AG04450 (cell line): ENCODE results near the gene CD68. TPM values are rescaled to one million over a fixed set of nuclear protein-coding genes. Genes with fewer than 3 reads are reported as not detected.

Experiments
- CTCF ChIA-PET: fragments of 300-600, 350-600 bp; formaldehyde crosslinking; extraction: SDS; loops from one replicate; lab custom pipeline; 2022; ENCODE audit warnings: antibody characterized with exemption, inconsistent platforms; lab: Charles Lee
- POLR2A ChIA-PET: fragments of 350-600 bp; formaldehyde crosslinking; extraction: SDS; loops from one replicate; lab custom pipeline; 2021; ENCODE audit warnings: antibody characterized with exemption, inconsistent platforms; lab: Yijun Ruan, JAX
- DNase-seq: peaks from one replicate; pipeline ENCODE4 v3.0.0-alpha.2; 2011; ENCODE audit warnings: low read depth, low spot score
- H3K27ac ChIP-seq: one replicate; pipeline ENCODE4 v1.5.1; 2012; ENCODE audit warnings: low read depth, low read length, control low read depth
- H3K27me3 ChIP-seq: one replicate; pipeline ENCODE4 v1.6.0; 2012; ENCODE audit warnings: low read length; ENCODE audit not compliant: control insufficient read depth, insufficient read depth
- H3K4me3 ChIP-seq: 2 replicates; pipeline ENCODE4 v1.5.1; 2011; ENCODE audit warnings: mild to moderate bottlenecking, low read depth, low read length, control low read depth
- H3K9me3 ChIP-seq: 2 replicates; pipeline ENCODE4 v1.5.1; 2012; ENCODE audit warnings: low read length; ENCODE audit not compliant: control insufficient read depth, insufficient read depth
- CTCF ChIP-seq: IDR thresholded peaks from 2 replicates; pipeline ENCODE4 v1.5.1; 2011; ENCODE audit warnings: low read depth, low read length, control low read depth, inconsistent platforms
- polyA minus RNA-seq: library from RNA; depleted of rRNA, polyadenylated mRNA; stranded (reverse); fragments of >200 nt; gene quantifications from 2 replicates; pipeline ENCODE4 v1.2.3, GENCODE V29; 2011; rRNA and poly(A)+ RNA removed
- polyA plus RNA-seq: library from polyadenylated mRNA; depleted of rRNA; stranded (reverse); fragments of >200 nt; gene quantifications from 2 replicates; pipeline ENCODE4 v1.2.3, GENCODE V29; 2011; rRNA removed

CD68 gene
- polyA plus RNA-seq: 34.1 and 39.6 TPM in 2 replicates
- 11.6 and 21.2 TPM in 2 replicates for polyA minus RNA-seq

DNA sequence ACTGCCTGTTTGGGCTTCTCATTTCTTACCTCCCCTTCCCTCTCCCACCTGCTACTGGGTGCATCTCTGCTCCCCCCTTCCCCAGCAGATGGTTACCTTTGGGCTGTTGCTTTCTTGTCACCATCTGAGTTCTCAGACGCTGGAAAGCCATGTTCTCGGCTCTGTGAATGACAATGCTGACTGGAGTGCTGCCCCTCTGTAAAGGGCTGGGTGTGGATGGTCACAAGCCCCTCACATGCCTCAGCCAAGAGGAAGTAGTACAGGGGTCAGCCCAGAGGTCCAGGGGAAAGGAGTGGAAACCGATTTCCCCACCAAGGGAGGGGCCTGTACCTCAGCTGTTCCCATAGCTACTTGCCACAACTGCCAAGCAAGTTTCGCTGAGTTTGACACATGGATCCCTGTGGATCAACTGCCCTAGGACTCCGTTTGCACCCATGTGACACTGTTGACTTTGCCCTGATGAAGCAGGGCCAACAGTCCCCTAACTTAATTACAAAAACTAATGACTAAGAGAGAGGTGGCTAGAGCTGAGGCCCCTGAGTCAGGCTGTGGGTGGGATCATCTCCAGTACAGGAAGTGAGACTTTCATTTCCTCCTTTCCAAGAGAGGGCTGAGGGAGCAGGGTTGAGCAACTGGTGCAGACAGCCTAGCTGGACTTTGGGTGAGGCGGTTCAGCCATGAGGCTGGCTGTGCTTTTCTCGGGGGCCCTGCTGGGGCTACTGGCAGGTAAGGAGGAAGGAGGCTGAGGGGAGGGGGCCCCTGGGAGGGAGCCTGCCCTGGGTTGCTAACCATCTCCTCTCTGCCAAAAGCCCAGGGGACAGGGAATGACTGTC lies at the start of gene CD68:
TSS of gene CD68 (plus strand) at position 638 of the 833 bp plus-strand sequence. CDS start at position 678, 40 bp downstream.
- peak within 1 kb of the TSS; percentile 89 for H3K27ac ChIP-seq
- DNase-seq: peak; percentile 66
- CTCF ChIA-PET: interaction anchor here (1.5 to 1.9 kb wide), 2 partner anchors 10 to 18 kb away, joined by 4 to 8 read pairs; no protein-coding TSS in a partner anchor
- POLR2A ChIA-PET: interaction anchor here (0.6 to 3.2 kb wide), 7 partner anchors 8 to 175 kb away, joined by 3 to 22 read pairs (median 3); partner anchors contain the start of genes SENP3, SOX15, TP53 and WRAP53
- H3K4me3 ChIP-seq: peak within 1 kb of the TSS; percentile 29
- peaks cover 8% of the 10 kb centered on the region; the same call in 1 of the 2 replicates for H3K9me3 ChIP-seq
- no peaks in the 10 kb centered on the region for H3K27me3 ChIP-seq
- no peak for TF ChIP-seq CTCF

DNA sequence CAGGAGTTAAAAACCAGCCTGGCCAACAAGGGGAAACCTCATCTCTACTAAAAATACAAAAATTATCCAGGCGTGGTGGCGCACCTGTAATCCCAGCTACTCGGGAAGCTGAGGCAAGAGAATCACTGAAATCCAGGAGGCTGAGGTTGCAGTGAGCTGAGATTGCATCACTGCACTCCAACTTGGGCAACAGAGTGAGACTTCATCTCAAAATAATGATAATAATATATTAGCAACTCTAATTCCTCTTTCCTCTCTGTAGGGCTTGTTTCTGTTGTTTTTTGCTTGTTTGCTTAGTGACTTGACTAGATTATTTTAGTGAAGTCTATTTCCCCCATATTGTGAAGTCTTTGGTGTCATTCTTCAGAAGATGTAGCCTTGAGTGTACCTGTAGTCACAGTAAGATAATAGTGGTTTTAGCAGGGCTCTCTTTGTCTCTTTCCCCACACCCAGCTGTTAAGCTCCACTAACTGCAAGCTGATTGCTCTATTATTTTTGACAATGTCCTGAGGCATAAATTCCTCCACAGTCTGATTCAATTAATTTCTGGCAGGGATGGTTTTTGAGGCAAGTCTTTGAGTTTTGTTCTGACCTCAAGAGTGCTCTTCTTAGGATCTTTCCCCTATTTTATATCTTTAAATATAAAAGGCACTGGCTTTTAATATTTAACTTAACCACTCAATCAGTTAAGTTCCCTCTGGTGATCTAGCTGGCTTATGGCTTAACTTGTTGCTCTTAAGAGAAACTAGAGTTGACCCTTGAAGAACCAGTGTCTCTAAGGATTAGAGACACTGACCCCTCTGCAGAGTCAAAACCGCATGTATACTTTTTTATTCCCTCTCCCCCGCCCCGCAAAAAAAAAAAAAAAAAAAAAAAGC lies 49.2 kb upstream of the CD68 start:
- Histone ChIP-seq H3K27me3 (no peaks in the 10 kb centered on the region), H3K27ac (no peak overlapping the region), H3K9me3 (peaks cover 29% of the 10 kb centered on the region), H3K4me3 (no peak overlapping the region)
- TF ChIP-seq CTCF: no peak
- ChIA-PET POLR2A (interaction anchor here (0.7 kb wide), 2 partner anchors 11 to 28 kb away, joined by 6 read pairs; no protein-coding TSS in a partner anchor), CTCF (no interaction called here)
- DNase-seq: no peak

DNA sequence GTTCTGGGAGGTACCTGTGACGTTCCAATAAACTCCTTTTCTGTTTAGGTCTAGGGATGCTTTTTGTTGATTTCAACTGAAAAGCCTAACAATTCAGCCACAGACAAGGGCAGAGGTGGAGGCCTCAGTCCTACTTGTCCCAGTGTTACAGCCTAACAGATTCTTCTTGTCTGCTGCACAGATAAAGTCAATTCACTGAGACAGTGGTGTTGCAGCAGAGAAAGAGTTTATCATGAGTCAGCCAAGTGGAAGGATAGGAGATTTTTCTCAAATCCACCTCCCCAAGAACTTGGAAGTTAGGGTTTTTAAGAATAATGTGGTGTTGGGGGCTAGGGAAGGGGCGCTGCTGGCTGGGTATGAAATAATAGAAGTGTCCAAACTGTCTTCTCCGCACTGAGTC lies 41.4 kb upstream of the CD68 start:
- DNase-seq: no peak
- Histone ChIP-seq H3K4me3 (no peak overlapping the region), H3K27ac (no peak overlapping the region), H3K9me3 (peaks cover 15% of the 10 kb centered on the region), H3K27me3 (no peaks in the 10 kb centered on the region)
- CTCF ChIA-PET: interaction anchor here (2.5 kb wide), 1 partner anchor 23 kb away, joined by 6 read pairs; the partner anchor contains the start of gene SENP3
- TF ChIP-seq CTCF: no peak
- POLR2A ChIA-PET: no interaction called here

- Histone ChIP-seq H3K4me3 (no peak overlapping the region), H3K9me3 (peaks cover 15% of the 10 kb centered on the region), H3K27me3 (peaks cover 4% of the 10 kb centered on the region), H3K27ac (no peak overlapping the region)
- no peak for TF ChIP-seq CTCF
- ChIA-PET POLR2A (no interaction called here), CTCF (interaction anchor here (2.5 kb wide), 1 partner anchor 22 kb away, joined by 6 read pairs; the partner anchor contains the start of gene SENP3)
- DNase-seq: no peak
Measured at GRCh38 chr17:7538891-7539545, 40.4 kb upstream of the CD68 start.
